ENCODE results near the gene EXOSC10.

EXOSC10 gene

DNA sequence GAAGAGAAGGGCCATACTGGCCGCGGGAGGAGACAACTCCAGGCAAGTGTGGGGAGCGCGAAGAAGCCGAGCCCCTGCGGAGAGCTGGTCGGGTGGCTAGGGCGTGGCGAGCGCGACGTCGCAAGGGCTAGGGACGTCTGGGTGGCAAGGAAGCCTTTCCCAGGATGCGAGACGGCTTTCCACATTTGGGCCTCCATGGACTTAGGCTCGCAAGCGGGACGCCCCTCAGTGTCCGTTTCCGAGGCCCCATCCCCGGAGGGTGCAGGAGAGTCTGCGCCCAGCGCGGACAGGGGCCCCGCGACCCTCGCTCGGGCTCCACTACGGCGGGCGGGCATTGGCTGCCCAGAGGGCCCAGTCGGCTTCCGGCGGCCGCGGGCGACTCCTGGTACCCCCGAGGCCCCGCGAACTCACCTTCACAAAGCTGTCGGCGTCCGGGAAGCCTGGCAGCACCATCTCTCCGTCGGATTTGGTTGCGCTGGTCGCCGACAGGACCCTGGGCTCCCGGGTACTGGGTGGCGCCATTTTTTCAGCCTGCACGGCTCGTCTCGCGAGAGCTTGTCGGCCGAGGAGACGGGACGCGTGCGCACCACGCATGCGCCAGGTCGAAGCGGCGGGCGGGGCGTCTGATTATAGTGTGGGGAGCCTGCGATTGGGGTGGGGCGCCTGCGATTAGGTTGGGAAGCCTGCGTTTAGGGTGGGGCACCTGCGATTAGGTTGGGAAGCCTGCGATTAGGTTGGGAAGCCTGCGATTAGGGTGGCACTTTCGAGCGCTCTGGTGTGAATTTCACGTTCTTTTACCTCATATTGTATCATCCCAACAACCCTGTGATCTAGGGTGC is at the start of gene EXOSC10:
EXOSC10 (minus strand) TSS at position 560 of the 839 bp plus-strand sequence; CDS start at position 522, 38 bp downstream.
- DNase-seq (ENCODE audit: low spot score) = peak; percentile 100

DNA sequence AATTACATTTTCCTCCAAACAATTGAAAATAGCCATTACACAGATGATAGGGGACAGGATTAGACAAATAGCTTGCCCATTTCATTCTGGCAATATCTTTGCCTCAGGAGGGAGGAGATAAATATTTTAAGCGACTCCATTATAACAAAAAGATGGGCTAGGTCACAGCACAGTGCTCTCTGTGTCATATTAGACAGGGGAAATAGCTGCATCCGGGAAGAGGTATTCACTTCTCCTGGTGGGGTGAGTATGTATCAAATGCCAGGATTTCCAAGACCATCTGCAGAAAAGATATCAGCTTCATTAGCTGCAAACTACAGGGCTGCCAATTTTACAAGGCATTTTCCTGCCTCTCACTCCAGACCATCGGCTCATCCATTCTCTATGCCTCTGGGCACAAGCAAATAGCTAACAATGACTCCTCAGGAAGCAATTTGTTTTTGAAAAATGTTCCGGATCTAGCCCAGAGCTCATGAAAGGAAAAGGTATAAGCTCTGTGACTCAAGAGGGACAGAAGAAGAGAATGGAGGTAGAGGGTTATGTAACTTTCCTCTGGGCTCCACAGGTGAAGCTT is 47.6 kb upstream of the EXOSC10 start:
- no peak for DNase-seq (ENCODE audit: low spot score)

DNA sequence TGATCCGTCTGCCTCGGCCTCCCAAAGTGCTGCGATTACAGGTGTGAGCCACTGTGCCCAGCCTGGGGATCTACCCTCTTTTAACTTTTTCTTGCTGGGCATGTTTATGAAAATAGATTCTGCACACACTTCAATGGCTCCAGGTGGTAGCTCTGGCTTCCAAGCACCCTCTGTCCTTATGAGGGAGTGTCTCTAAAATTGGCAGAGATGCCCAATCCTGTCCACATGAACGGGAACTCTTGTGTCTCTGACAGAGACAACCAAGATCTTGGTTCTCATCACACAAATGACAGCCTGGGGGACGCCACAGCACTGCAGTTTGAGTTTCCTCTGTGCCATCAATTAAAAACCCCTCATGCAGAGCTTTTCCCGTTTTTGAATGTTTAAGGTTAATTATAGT is 46.1 kb upstream of the EXOSC10 start:
- DNase-seq (ENCODE audit: low spot score) = no peak

DNA sequence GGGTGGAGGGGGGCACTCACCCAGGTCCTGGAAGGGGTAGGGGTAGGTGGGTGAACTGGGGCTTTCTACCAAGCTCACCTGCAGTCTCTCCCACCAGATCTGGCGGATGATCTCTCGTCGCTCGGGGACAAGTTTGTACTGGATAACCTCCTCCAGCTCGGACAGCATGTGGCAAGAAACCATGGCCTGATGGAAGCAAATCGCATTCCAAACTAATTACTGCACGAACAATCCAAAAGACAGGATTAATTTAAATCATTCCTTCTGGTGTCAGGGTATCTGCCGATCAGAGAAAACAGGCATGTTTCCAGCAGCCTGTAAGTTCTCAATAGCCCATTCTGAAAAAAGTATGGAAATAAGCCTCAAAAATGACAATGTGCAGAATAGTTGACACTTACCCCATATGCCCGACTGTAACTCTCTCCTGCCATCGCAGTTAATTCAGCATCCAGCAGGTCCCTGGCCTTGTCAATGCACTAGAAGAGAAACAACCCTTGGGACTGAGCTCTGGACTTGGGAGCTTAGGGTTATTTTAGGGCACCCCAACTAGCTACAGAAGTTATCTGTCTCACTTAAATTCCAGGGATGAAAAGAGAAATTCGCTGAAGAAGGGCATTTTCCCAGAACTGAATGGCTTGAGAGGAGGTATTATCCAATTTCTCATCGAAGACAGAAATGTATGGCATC is 45.0 kb upstream of the EXOSC10 start:
- DNase-seq (ENCODE audit: low spot score) = no peak

DNA sequence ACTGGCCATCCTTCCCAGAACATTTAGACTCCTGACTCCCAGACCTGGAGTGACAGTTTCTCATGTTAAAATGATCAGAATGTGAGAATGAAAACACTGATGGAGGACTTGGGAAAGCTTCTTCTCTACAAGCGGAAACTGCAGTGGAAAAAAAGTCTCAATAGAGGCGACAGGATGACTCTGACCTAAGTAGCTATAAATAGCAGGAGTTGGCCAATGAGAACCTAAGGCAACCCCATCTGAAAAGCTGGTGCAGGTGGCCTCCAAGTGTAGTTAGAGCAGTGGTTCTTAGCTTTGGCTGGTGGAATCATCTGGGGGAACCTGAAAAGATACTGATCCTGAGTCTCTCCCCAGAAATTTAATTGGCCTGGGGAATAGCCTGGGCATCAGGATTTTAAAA is 44.2 kb upstream of the EXOSC10 start:
- no peak for DNase-seq (ENCODE audit: low spot score)

DNA sequence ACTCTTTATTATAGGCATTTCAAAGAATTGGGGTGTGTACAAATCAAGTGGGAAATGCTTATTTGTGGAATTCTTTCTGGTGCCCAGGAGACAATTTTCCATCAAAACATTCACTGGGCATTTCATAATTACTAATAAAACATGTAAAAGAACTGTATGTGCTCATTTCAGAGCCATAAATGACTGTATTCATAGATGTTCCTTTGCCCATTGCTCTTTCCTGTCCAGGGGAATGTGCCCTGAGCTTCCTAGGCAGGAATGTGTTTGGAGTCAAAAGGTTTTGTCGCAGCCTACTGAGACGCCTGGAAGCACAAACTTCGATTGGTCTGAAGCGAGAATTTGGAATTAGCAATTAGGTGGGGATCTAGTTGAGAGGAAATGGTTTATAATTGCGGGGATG is 43.7 kb upstream of the EXOSC10 start:
- DNase-seq (ENCODE audit: low spot score) = no peak

DNA sequence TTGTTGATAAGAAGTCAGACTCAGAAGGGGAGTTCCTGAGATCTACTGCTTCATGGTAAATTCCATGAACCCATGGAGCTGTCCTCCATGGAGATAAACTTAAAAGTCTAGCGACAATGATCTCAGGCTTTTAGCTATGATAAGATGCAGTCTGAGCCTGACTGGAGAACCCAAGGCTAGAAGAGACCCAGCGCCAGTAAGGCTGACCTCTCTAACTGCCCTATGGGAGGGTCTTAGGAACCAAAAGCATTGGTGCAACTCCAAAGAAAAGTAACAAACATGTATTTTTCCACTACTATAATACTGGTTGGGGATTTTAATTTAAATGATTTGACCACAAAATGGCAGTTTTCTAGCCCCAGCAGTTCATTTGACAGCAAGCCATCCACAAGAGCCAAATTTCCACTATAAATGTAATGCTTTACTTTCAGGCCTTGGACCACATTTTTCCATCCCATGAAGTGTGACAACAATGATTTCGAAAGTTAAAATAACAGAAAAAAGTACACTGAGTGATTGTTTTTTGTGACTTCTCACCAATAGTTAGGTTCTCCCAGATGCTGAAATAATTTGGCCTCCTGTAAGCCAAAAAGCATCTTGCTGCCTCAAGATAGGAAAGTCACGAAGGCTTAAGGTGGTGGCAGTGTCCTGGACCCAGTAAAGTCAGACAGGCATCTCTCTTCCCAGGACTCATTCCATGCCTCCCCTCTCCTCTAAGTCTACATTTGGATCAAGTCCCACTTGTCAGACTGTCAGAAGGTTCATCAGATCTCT is 43.1 kb upstream of the EXOSC10 start:
- no peak for DNase-seq (ENCODE audit: low spot score)

DNA sequence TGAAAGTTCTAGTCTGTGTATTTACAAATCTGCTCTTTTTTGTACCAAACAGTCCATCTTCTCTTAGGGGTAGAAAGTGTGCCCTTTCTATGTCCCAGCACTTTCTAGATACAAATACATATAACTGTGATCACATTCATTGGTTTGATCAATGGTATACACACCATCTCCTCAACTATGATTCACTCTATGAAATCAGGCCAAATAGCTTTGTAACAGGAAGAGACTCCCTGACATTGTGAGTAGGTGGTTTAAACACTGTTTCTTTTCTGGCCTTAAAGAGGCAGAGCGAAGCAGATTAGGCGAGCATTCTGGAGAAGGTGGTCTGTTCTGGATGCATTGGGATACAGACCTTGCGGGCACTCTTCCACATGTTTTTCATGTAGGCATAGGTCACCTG is 39.3 kb upstream of the EXOSC10 start:
- peak; percentile 71 for DNase-seq (ENCODE audit: low spot score)

DNA sequence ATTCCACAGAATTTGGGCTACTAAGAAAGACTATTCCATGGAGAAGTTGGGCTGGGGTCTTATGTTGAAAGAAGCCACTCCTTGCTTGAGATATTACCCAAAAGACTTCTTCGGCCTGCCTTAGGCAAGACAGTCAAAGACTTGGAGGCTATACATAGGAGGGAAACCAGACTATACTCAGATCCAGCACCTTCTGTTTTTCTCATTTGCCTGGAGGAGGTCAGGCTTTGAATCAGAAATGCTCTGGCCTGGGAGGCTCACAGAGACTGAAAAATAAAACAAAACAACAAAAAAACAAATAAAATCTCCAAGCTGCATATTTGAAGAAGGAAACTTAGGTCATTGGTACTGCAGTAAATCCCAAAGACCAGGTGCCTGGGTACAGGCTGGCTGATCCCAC is 38.4 kb upstream of the EXOSC10 start:
- DNase-seq (ENCODE audit: low spot score) = no peak

DNA sequence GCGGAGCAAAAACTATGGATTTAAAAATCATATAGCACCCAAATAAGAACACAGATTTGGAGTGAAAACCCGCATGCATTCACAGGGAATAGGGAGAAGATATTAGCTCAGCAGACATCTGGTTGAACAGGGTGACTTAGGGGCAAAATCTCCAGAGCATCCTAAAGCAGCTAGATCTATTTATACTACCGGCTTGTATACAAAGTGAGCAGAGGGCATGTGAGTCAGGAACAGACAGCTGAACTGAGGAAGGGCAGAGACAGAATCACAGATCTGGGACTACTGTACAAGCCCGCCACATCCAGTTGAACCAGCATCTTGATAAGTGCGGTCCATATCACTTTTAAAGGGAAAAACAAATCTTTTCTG is 35.2 kb upstream of the EXOSC10 start:
- DNase-seq (ENCODE audit: low spot score) = no peak

DNA sequence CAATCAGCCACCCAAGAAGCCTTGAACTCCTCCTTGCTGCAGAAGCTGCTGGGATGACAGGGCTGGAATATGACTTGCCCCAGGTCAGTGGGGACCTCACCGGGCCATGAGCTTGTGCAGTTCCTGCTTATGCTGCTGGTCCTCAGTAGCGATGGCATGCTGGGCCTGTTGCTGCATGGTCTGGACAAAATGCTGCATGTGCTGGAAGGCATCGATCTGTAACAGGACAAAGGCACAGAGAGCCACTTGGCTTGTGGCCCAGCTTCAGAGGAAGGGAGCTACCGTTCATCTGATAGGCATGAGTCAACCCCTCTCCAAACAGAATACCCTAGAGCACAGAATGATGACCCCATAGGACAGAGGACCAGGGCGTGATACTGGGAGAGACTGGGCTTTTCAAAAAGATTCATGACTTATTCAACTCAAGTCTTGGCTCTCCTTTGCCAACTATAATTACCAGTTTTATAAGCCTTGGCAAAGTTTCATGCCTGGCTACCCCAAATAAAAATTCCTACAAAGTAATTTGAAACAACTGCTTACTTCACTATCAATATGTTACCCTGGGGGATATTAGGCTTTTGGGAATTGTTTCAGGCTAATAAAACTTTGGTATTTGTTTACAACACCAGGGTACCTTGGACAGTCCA is 34.7 kb upstream of the EXOSC10 start:
- no peak for DNase-seq (ENCODE audit: low spot score)

DNA sequence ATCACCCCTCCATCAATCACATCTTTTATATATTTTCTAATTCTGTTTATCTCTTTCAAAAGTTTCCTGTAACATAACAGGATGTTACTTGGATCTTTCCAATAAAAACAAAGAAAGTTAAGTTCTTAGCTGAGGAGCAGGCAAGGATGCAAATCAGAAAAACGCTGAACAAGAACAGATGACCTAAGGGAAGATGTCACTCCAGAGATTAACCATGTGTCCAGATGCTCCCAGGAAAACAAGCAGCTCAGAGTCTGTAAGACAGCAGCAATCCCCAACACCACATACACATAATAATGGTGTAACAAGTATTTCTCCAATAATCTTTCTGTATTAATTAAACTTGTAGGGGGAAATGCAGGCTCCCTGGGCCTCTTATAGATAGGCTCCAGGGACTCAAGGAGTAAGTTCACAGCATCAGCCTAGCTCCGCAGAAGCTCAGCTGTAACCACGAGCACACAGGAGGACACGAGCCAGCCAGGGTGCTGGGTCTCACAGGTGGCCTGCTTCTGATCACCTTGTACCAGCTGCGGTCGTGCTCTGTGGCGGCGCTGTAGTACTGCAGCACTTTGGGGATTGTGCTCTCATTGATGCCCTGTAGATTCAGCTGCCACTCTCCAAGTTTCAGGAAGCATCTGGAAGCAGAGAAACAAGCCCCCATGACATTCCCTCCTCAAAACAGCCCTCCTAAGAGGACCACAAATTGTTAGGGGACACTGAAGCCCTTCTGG is 33.1 kb upstream of the EXOSC10 start:
- DNase-seq (ENCODE audit: low spot score) = no peak

DNA sequence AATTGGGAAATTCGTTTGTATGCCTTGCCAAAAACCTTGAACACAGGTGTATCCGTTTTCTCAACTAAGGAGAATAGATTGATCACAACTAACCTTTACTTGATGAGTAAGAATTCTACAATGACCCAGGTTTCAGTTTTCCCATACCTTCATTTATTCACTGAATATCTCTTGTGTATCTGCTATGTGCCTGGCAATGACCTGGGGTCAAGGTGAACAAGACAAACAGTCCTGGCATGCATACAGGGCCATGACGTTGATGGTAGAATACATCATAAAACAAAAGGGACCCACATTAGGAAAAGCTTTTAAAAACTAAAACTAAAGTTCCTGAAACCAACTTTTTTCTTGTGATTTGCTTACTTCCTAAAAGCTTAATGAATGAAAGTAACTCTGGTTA is 32.1 kb upstream of the EXOSC10 start:
- no peak for DNase-seq (ENCODE audit: low spot score)

DNA sequence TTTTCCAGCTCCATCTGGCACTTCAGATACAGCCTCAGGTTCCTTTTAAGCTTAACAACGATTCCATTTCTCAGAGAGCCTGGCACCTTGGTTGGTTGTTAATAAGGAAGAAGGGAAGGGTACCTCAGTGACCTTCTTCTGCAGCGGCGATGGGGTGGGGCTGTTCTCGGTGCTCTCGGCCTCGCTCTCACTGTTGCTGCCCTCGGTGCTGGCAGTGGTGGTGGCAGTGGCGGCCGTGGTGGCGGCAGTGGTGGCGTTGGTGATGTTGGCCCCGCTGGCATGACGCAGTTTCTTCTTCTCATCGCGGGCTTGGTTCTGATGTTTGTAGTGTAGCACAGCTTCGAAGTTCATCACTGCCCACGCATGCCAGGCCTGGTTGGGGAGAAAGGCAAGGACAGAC is 30.7 kb upstream of the EXOSC10 start:
- DNase-seq (ENCODE audit: low spot score) = no peak

DNA sequence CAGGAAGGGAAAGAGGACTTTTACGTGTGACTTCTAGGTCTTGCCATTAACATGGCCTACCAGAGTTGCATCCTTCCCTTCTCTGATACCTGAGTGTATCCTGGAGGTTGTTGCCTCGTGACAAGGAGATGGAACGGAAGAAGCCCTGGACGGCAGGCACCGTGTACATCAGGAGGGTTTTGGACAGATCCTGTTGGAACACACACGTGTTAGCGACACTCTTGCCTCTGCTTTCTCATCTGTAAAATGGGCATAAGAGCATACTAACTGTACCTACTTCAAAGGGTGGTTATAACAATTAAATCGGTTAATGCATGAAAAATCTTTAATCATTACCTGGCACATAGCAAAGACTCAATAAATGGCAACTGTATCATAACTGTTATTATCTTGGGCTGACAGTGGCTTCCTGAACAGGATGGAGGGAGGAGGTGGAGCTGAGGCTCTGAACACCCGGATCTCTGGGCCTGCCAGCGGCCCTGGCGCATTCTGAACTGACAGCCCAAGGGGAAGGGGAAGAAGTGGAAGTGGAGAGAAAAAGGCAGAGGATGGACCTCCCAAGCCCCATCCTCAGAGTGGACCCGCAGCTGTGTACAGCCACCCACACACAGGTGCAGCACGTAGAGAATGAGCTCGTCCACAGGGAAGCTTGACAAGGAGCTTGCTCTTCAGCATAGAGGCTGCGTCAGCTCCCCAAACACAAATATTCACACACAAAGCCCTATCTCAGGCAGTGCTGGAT is 30.2 kb upstream of the EXOSC10 start:
- no peak for DNase-seq (ENCODE audit: low spot score)

DNA sequence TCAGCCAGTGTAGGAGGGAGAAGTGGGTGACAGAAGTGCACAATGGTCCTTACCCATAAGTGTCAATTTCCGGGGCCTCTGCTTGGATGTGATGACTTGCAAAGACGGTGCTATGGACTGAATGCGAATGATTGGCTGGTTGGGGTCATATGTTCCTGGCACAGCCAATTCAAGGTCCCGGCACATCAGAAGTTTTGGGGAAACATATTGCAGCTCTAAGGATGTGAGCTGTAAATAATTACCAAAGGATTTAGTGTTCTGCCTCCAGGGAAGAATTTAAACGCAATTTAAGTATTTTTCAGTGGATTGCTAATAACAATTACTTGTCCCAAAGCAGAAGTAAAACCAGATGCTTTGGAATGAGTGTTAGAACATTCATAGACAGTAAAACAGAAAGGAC is 26.9 kb upstream of the EXOSC10 start:
- no peak for DNase-seq (ENCODE audit: low spot score)

DNA sequence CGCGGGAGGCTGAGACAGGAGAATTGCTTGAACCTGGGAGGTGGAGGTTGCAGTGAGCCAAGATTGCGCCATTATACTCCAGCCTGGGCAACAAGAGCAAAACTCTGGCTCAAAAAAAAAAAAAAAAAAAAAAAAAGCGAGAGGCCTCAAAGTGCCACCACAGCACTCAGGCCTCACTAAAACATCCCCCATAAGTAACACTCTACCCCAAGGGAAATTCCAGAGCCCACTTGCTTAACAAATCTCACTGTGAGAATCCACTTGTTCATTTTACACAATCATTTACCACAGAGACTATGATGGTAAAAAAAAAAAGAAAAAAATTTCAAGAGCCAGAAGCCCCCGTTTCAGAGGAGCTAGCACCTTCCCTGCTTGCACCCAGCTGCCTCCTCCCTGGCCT is 26.3 kb upstream of the EXOSC10 start:
- DNase-seq (ENCODE audit: low spot score) = no peak

DNA sequence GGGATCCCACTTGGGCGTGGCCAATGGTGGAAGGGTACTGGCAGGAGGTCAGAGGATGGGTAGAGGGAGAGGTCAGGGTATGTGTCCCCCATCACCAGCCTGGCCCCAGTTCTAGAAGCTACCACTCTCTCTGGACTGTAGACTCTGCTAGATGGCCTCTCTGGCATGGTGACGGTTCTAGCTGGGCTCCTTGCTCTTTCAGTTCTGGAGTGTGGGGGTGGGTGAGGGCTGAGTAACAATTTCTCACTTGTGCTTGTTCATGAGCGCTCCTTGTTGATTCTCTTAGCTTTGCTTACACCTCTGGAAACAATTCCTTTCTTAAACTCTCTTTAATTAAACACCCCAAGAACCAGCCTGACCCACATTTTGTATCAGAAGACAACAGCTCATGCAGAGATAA is 25.3 kb upstream of the EXOSC10 start:
- DNase-seq (ENCODE audit: low spot score) = no peak

DNA sequence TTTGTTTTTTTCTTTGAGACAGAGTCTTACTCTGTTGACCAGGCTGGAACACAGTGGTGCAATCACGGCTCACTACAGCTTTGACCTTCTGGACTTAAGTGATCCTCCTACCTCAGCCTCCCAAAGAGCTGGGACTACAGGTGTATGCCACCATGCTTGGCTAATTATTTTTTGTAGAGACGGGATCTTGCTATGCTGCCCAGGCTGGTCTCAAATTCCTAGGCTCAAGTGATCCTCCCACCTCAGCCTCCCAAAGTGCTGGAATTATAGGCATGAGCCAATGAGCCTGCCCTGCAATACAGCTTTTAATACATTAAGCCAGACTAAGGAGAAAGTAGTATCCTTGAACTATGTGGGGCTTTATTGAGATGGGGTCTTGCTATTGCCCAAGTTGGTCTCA is 16.6 kb upstream of the EXOSC10 start:
- no peak for DNase-seq (ENCODE audit: low spot score)

DNA sequence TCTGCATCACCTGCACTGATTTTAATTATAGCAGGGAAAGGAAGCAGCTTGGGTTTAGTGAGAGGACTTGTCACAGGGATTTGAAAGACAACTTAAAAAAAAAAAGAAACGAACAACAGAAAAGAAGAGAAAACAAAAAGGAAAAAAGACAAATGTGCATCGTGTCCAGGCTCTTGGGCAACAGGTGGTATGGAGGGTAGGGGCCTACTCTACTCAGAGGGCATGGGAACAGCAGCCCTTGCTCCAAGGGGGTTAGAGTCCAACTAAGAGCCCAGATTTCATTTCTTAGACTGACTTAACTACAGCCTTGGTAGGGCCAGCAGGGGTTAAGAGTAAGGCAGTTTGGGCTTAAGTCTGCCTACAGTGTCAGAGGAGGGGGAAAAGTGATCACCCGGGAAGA is 15.3 kb upstream of the EXOSC10 start:
- no peak for DNase-seq (ENCODE audit: low spot score)
